NCI-H1436 (cell line): Measurements from ENCODE around the gene TMEM37.

ENCODE experiments used
- DNase-seq: peaks from one replicate; lab custom pipeline; 2025; lab: John Stamatoyannopoulos, UW

Gene TMEM37

DNA sequence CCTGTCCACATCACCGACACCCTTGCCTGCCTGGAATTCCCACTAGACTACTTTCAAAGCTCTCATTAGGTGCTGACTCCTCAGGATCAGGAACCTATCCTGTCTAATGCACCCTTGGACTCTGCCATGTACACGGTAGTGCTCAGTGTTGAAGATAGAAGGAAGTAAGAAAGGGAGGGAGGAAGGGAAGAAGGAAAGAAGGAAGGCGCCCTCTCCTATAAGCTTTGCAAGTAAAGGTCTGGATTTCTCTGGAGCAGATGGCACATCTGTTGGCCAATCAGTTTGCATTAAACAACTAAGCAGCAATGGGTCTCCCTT lies 47.3 kb downstream of the TMEM37 start:
- DNase-seq = no peak

GRCh38 chr2:119480184-119480583 lies 48.5 kb downstream of the TMEM37 start:
- DNase-seq = no peak

GRCh38 chr2:119480718-119481142 lies 49.1 kb downstream of the TMEM37 start:
- DNase-seq = no peak

- no peak for DNase-seq
Observed at GRCh38 chr2:119481501-119482455, 50.1 kb downstream of the TMEM37 start.

- DNase-seq = no peak
Observed at GRCh38 chr2:119482481-119483394, 51.1 kb downstream of the TMEM37 start.

- DNase-seq = no peak
Observed at GRCh38 chr2:119483395-119483753, 51.7 kb downstream of the TMEM37 start.

DNA sequence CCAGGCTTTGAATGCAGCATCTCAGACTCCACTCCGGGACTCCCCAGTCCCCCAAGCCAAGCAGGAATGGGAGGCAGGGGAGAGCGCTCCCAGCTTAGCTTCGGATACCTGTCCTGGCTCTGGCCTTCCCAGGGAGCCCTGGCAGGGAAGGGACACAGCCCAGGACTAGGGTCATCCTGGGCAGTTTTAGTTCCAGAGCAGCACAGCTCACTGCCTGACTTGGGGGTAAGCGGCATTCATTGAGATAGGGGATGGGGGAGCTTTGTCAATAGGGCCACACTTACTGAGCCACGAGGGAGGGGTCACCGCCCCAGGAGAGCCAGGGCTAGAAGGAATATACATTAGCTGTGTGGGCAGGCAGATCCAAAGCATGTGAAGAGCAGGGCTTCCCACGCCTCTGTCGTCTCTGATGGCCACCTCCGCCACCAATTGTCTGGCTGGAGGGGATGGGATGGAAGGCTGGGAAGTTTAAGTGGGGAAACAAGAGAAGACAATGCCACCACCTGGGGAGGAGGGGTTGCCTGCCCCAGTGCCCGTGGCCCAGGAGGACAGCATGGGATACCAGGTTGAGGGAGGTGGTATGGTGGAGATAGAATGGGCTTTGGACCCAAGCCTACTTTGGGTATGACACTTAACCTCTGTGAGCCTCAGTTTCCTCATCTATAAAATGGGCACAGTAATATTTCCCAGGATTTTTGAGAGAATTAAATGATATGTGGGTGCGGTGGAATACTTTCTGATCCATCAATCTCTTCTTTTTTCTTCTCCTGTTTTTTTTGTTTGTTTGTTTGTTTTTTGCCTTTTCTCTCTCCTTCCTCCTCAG lies 52.5 kb downstream of the TMEM37 start:
- DNase-seq = no peak

- DNase-seq = no peak
Observed at GRCh38 chr2:119484834-119485233, 53.2 kb downstream of the TMEM37 start.

GRCh38 chr2:119485336-119486110 lies 53.9 kb downstream of the TMEM37 start:
- DNase-seq = no peak

DNA sequence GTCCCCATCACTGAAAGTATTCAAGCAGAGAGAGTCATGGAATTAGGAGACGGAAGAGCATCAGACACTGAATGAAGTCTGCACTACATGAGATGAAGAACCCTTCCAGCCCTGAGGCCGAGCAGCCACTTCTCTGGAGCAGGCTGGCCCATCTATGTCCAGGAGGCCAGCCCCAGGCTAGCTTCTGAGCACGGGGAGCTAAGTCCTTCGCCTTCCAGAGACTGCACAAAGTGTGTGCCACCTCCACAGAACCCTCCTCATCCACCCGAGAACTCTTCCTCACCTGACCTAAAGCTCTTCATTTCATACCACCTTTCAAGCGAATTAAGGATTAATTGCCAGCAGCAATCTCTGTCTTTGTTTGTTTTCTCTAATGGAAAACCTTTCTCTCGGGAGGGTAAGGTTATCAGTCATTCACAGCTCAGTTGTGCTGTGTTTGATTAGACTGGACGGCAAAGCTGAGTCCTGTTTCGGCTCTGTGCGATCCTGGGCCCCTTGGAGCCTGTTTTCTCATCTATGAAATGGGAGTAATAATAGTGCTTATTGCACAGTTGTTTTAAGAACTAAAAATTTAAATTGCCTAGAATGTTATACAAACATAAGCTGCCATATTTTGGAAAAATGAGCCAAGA lies 54.7 kb downstream of the TMEM37 start:
- DNase-seq = no peak

- no peak for DNase-seq
Observed at GRCh38 chr2:119486886-119487285, 55.2 kb downstream of the TMEM37 start.

DNA sequence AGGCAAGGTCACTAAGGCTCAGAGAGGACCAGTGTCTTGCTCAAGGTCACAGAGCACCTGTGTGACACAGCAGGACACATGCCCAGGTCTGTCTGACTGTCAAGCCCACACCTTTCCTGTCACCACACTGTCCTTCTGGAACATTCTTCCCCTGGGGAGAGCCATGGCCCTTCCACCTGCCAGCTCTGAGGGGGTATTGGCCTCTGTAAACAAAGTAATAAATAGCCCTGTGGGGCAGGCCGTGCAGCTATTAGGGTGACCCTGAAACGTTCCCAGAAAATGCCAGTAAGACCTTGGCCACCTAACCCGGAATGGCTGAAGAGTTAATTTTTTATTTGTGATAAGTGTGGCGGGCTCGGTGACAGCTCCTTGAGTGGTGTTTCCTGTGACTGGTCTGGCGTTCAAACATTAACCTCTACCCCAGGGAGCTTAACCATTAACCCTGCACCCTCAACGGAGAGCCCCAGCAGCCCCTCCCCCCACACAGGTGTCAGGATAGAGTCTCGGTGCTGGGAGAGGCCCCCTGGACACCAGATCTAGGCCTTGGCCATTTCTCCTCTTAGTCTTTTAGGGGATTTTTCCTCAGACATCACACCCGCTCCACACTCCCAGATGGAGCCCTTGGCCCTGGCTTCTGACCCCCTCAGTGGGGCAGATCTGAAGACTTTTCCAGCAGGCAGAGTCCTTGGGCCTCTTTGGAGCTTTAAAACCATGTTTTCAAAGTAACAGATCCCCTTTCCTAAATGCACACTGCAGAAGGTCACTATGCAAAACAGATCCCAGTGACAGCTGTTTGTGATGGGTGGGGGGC lies 56.0 kb downstream of the TMEM37 start:
- no peak for DNase-seq
